CD4-positive, alpha-beta T cell treated with Interleukin-12 subunit alpha and Interleukin-12 subunit beta, for 1 hour (primary cell): Measurements from ENCODE around the gene CYP27A1.

Experiments
- DNase-seq: peaks from one replicate; pipeline ENCODE4 v3.0.0-alpha.2; 2020

CYP27A1 gene

DNA sequence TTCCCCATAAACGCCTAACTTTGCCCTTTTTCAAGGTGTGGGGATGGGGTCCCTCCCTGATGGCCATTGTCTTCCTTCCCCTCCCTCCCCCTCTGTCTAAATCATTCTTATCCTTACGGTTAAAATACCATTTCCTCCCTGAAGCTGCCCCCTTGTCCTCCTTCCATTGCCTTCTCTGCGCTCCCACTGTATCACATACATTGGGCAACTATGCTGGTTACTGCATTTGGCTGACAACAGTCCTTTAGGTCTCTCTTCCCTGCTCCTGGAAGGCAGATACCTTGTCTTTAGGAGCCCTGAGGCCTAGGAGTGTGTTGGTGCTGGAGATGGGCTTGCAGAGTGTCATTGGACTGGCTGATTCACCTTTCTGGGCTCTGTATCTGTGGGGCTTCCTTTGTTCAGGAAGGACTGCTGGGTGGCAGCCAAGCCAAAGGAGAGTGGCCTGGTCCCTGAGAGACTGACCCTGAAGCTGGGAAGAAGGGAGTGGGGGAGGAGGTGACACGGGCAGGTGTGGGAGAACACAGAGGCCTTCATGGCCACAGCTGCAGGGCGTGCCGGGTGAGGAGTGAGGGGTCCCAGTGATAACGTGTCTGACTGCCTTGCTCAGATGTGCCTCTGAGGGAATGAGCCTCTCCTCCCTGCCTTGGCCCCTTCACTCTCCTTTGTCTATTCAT, 79.8 kb downstream of the CYP27A1 start:
- no peak for DNase-seq

DNA sequence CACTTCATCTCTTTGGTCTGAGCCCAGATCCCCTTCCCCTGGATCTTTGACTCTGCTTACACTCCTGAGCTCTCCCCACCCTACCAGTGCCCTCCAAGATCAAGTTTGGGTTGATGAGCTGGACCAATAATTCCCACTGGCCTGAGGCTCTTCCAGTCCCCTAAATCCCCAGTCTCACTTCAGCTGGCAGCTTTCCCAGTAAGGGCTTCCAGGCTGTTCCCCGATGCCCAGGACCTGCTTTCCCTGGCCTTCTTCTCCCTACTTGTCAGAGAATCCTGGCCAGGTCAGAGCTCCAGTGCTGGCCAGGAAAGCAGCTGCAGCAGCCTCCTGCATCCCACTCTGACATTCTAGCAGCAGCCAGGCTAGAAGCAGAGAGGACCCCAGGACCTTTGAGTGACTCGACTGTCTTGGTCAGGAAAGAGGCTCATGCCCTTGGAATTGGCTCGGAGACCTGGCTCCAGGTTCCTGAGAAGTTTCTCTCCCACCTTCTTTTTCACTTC, 81.1 kb downstream of the CYP27A1 start:
- DNase-seq: no peak
